Measurements from ENCODE around the gene IQCE.

Gene IQCE

GRCh38 chr7:2546776-2547586 lies 11.8 kb upstream of the IQCE start (continued):
- TF ChIP-seq CREB5 (CRISPR knock-in tag; IDR thresholded peaks at IDR 0.05; ENCODE audit: low read depth) = no peak
- TF ChIP-seq TOX (CRISPR knock-in tag; IDR thresholded peaks at IDR 0.05; ENCODE audit: borderline replicate concordance) = no peak
- no peak for TF ChIP-seq OSR1 (CRISPR knock-in tag; IDR thresholded peaks at IDR 0.05)
- TF ChIP-seq GLIS3 (CRISPR knock-in tag; IDR thresholded peaks at IDR 0.05) = no peak
- no peak for TF ChIP-seq TCF4 (CRISPR knock-in tag; IDR thresholded peaks at IDR 0.05; ENCODE audit: borderline replicate concordance)
- TF ChIP-seq ZNF70 (CRISPR knock-in tag; IDR thresholded peaks at IDR 0.05) = no peak
- TF ChIP-seq ISL1 (CRISPR knock-in tag; IDR thresholded peaks at IDR 0.05) = no peak
- TF ChIP-seq ESRRG (CRISPR knock-in tag; IDR thresholded peaks at IDR 0.05) = no peak
- TF ChIP-seq PATZ1 (CRISPR knock-in tag; IDR thresholded peaks at IDR 0.05; ENCODE audit: borderline replicate concordance) = no peak

DNA sequence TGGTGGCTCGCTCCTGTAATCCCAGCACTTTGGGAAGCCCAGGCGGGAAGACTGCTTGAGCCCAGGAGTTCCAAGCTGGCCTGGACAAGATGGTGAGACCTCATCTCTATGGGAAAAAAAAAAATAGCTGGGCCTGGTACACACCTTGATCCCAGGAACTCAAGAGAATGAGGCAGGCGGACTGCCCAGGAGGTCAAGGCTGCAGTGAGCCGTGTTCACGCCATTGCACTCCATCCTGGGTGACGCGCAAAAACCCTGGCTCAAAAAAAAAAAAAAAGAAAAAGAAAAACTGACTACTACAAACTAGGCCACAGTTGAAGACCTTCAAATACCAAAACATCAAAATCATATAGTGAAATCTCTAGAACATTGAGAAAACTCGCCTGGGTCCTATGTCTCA lies 7.4 kb upstream of the IQCE start:
- no peak for ATAC-seq

DNA sequence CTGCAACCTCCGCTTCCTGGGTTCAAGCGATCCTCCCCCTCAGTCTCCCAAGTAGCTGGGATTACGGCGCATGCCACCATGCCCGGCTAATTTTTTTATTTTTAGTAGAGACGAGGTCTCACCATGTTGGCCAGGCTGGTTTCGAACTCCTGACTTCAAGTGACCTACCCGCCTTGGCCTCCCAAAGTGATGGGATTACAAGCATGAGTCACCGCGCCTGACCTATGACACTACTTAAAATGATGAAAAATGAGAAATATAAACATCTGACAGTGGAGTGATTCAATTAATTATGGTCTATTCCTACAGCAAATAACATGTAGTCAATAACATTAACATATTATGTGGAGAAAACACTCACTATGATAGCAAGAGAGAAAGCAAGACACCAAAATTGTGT lies 5.7 kb upstream of the IQCE start:
- ATAC-seq = no peak
- TF ChIP-seq RARB (CRISPR knock-in tag; IDR thresholded peaks at IDR 0.05) (no peak), ZNF70 (CRISPR knock-in tag; IDR thresholded peaks at IDR 0.05) (no peak), ZFP3 (CRISPR knock-in tag; IDR thresholded peaks at IDR 0.05) (no peak), PATZ1 (CRISPR knock-in tag; IDR thresholded peaks at IDR 0.05; ENCODE audit: borderline replicate concordance) (no peak), ZNF565 (CRISPR knock-in tag; conservative IDR thresholded peaks at IDR 0.05; ENCODE audit: low read depth) (no peak)
- TF ChIP-seq, protein P1, sequence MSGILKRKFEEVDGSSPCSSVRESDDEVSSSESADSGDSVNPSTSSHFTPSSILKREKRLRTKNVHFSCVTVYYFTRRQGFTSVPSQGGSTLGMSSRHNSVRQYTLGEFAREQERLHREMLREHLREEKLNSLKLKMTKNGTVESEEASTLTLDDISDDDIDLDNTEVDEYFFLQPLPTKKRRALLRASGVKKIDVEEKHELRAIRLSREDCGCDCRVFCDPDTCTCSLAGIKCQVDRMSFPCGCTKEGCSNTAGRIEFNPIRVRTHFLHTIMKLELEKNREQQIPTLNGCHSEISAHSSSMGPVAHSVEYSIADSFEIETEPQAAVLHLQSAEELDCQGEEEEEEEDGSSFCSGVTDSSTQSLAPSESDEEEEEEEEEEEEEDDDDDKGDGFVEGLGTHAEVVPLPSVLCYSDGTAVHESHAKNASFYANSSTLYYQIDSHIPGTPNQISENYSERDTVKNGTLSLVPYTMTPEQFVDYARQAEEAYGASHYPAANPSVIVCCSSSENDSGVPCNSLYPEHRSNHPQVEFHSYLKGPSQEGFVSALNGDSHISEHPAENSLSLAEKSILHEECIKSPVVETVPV (CRISPR knock-in tag; IDR thresholded peaks at IDR 0.05) = no peak

More for the DNA sequence above, 7.4 kb upstream of the IQCE start:
- TF ChIP-seq ZNF8 (CRISPR knock-in tag; IDR thresholded peaks at IDR 0.05) (no peak), OSR1 (CRISPR knock-in tag; IDR thresholded peaks at IDR 0.05) (no peak), ZNF70 (CRISPR knock-in tag; IDR thresholded peaks at IDR 0.05) (no peak), ZFP3 (CRISPR knock-in tag; IDR thresholded peaks at IDR 0.05) (no peak), ZFP30 (CRISPR knock-in tag; IDR thresholded peaks at IDR 0.05) (no peak), BACH2 (CRISPR knock-in tag; IDR thresholded peaks at IDR 0.05; ENCODE audit: borderline replicate concordance) (no peak), PATZ1 (CRISPR knock-in tag; IDR thresholded peaks at IDR 0.05; ENCODE audit: borderline replicate concordance) (no peak)
- TF ChIP-seq, protein P2, sequence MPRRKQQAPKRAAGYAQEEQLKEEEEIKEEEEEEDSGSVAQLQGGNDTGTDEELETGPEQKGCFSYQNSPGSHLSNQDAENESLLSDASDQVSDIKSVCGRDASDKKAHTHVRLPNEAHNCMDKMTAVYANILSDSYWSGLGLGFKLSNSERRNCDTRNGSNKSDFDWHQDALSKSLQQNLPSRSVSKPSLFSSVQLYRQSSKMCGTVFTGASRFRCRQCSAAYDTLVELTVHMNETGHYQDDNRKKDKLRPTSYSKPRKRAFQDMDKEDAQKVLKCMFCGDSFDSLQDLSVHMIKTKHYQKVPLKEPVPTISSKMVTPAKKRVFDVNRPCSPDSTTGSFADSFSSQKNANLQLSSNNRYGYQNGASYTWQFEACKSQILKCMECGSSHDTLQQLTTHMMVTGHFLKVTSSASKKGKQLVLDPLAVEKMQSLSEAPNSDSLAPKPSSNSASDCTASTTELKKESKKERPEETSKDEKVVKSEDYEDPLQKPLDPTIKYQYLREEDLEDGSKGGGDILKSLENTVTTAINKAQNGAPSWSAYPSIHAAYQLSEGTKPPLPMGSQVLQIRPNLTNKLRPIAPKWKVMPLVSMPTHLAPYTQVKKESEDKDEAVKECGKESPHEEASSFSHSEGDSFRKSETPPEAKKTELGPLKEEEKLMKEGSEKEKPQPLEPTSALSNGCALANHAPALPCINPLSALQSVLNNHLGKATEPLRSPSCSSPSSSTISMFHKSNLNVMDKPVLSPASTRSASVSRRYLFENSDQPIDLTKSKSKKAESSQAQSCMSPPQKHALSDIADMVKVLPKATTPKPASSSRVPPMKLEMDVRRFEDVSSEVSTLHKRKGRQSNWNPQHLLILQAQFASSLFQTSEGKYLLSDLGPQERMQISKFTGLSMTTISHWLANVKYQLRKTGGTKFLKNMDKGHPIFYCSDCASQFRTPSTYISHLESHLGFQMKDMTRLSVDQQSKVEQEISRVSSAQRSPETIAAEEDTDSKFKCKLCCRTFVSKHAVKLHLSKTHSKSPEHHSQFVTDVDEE (CRISPR knock-in tag; IDR thresholded peaks at IDR 0.05) = no peak
- TF ChIP-seq, protein P1 (CRISPR knock-in tag; IDR thresholded peaks at IDR 0.05) = no peak
